A204.1 (cell line): ENCODE results near the gene BAIAP2.

ENCODE experiments used
- FAIRE-seq: peaks from 2 replicates; lab custom pipeline; 2012; peaks lifted over from hg19 to GRCh38; lab: Jason Lieb, UNC

Gene BAIAP2

GRCh38 chr17:81034779-81035520 is at the start of gene BAIAP2:
BAIAP2 (plus strand) TSS chr17:81035151; CDS start chr17:81035255, 104 bp downstream.
- no peak for FAIRE-seq

- no peak for FAIRE-seq
These were observed 48.9 kb upstream of the BAIAP2 start for GRCh38 chr17:80986046-80986445.

- FAIRE-seq: no peak
These were observed 48.0 kb upstream of the BAIAP2 start for GRCh38 chr17:80986816-80987475.

- FAIRE-seq: no peak
These were observed 47.0 kb upstream of the BAIAP2 start for GRCh38 chr17:80987941-80988461.

- FAIRE-seq: no peak
These were observed 45.4 kb upstream of the BAIAP2 start for GRCh38 chr17:80989586-80989913.

GRCh38 chr17:80990921-80991644 is 43.9 kb upstream of the BAIAP2 start:
- FAIRE-seq: no peak

- FAIRE-seq: no peak
These were observed 43.3 kb upstream of the BAIAP2 start, which contains the start of gene CHMP6 for GRCh38 chr17:80991645-80992076. CHMP6 (plus strand) TSS chr17:80991841; CDS start chr17:80991919, 78 bp downstream.

GRCh38 chr17:80992077-80992947 is 42.6 kb upstream of the BAIAP2 start:
- FAIRE-seq: no peak

- no peak for FAIRE-seq
These were observed 41.9 kb upstream of the BAIAP2 start for GRCh38 chr17:80992948-80993624.

- no peak for FAIRE-seq
These were observed 39.8 kb upstream of the BAIAP2 start for GRCh38 chr17:80995131-80995530.

GRCh38 chr17:80996422-80997305 is 38.3 kb upstream of the BAIAP2 start:
- no peak for FAIRE-seq

- FAIRE-seq: no peak
These were observed 37.4 kb upstream of the BAIAP2 start for GRCh38 chr17:80997424-80998117.

- FAIRE-seq: no peak
These were observed 36.7 kb upstream of the BAIAP2 start for GRCh38 chr17:80998118-80998747.

GRCh38 chr17:80998748-80999535 is 36.0 kb upstream of the BAIAP2 start:
- no peak for FAIRE-seq

GRCh38 chr17:80999536-81000333 is 35.2 kb upstream of the BAIAP2 start:
- no peak for FAIRE-seq

GRCh38 chr17:81000334-81000630 is 34.7 kb upstream of the BAIAP2 start:
- FAIRE-seq: no peak

GRCh38 chr17:81000631-81001357 is 34.2 kb upstream of the BAIAP2 start:
- FAIRE-seq: no peak
